Kidney epithelial cell (primary cell): ENCODE measurements around the gene ALOX15B. TPM values are rescaled to one million over a fixed set of nuclear protein-coding genes. Genes with fewer than 3 reads are reported as not detected.

Source experiments
- DNase-seq: peaks from one replicate; pipeline ENCODE4 v3.0.0-alpha.2; 2010; ENCODE audit warnings: low read depth
- H3K27me3 ChIP-seq: 2 replicates; pipeline ENCODE4 v1.6.0; 2011; ENCODE audit warnings: low read length; ENCODE audit not compliant: control insufficient read depth, insufficient read depth
- H3K36me3 ChIP-seq: 2 replicates; pipeline ENCODE4 v1.5.1; 2011; ENCODE audit warnings: low read length; ENCODE audit not compliant: control insufficient read depth, insufficient read depth
- H3K4me3 ChIP-seq: 2 replicates; pipeline ENCODE4 v1.5.1; 2011; ENCODE audit warnings: low read depth, mild to moderate bottlenecking, control low read depth, low read length
- total RNA-seq: library from RNA; depleted of rRNA; stranded (reverse); fragments of >200 nt; gene quantifications from 2 replicates; pipeline ENCODE4 v1.2.3, GENCODE V29; 2015
- TF ChIP-seq, protein P1 (sequence below): IDR thresholded peaks from 2 replicates; pipeline ENCODE4 v1.5.1; 2011; ENCODE audit warnings: mild to moderate bottlenecking, moderate library complexity, low read length, control low read depth, inconsistent platforms; ENCODE audit not compliant: insufficient read depth, poor library complexity, severe bottlenecking

The ALOX15B gene
- total RNA-seq, 1 donor from 2014 or later, result 0.29 TPM

- Histone ChIP-seq H3K27me3 (peaks cover 16% of the 10 kb centered on the region), H3K4me3 (no peak overlapping the region), H3K36me3 (no peaks in the 10 kb centered on the region)
- no peak for DNase-seq
- TF ChIP-seq, protein P1, sequence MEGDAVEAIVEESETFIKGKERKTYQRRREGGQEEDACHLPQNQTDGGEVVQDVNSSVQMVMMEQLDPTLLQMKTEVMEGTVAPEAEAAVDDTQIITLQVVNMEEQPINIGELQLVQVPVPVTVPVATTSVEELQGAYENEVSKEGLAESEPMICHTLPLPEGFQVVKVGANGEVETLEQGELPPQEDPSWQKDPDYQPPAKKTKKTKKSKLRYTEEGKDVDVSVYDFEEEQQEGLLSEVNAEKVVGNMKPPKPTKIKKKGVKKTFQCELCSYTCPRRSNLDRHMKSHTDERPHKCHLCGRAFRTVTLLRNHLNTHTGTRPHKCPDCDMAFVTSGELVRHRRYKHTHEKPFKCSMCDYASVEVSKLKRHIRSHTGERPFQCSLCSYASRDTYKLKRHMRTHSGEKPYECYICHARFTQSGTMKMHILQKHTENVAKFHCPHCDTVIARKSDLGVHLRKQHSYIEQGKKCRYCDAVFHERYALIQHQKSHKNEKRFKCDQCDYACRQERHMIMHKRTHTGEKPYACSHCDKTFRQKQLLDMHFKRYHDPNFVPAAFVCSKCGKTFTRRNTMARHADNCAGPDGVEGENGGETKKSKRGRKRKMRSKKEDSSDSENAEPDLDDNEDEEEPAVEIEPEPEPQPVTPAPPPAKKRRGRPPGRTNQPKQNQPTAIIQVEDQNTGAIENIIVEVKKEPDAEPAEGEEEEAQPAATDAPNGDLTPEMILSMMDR, result no peak
These were observed 56.5 kb downstream of the ALOX15B start for GRCh38 chr17:8095361-8095760.

DNA sequence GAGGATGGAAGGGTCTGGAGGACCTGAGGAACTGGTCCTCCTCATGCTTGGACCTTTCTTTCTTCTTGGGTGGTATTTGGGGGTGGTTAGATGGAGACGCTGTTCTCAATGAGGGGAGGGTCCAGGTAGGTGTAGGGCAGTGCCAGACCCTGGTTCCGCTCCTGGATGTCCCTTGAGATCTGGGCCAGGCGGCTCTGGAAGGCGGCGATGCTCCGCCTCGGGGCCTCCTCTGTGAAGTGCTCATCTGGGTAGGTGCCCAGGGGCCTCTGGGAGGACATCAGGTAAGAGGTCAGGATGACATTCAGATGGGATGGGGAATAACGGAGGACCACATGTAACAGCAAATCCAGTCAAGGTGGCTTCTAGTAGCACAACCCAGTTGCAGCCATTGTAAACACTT lies 57.7 kb downstream of the ALOX15B start:
- no peak overlapping the region for H3K4me3 ChIP-seq
- TF ChIP-seq, protein P1, result no peak
- no peaks in the 10 kb centered on the region for H3K36me3 ChIP-seq
- peaks cover 7% of the 10 kb centered on the region for H3K27me3 ChIP-seq
- no peak for DNase-seq

Other genes with a start within 250 kb of the ALOX15B start
- 15.6 and 20.4 TPM in 2 replicates for gene KDM6B, start 204.8 kb upstream of the ALOX15B start, total RNA-seq
- gene TMEM88, start 184.0 kb upstream of the ALOX15B start, total RNA-seq, result 3.5 and 4.3 TPM in 2 replicates
- gene NAA38, start 181.5 kb upstream of the ALOX15B start, total RNA-seq, result 50.5 and 51.0 TPM in 2 replicates
- gene CYB5D1, start 181.1 kb upstream of the ALOX15B start, total RNA-seq, result 5.3 and 7.4 TPM in 2 replicates
- 36.2 and 42.4 TPM in 2 replicates for gene CHD3, start 150.3 kb upstream of the ALOX15B start, total RNA-seq
- 1.5 and 3.9 TPM in 2 replicates for gene RNF227, start 122.8 kb upstream of the ALOX15B start, total RNA-seq
- 0.29 and 0.62 TPM in 2 replicates for gene KCNAB3, start 109.2 kb upstream of the ALOX15B start, total RNA-seq
- 45.5 and 51.6 TPM in 2 replicates for gene TRAPPC1, start 107.1 kb upstream of the ALOX15B start, total RNA-seq
- gene CNTROB, start 106.9 kb upstream of the ALOX15B start, total RNA-seq, result 19.2 and 20.1 TPM in 2 replicates
- gene GUCY2D, start 36.4 kb upstream of the ALOX15B start, total RNA-seq, result 0.07 TPM in 1 of 2 replicates, not detected in the other
- 0.08 and 1.2 TPM in 2 replicates for gene ALOX12B, start 48.7 kb downstream of the ALOX15B start, total RNA-seq
- gene ALOXE3, start 79.5 kb downstream of the ALOX15B start, total RNA-seq, result 0.75 and 2.5 TPM in 2 replicates
- gene HES7, start 85.0 kb downstream of the ALOX15B start, total RNA-seq, result 1.8 TPM in 1 of 2 replicates, not detected in the other
- 11.0 and 19.4 TPM in 2 replicates for gene PER1, start 113.3 kb downstream of the ALOX15B start, total RNA-seq
- 7.0 and 8.0 TPM in 2 replicates for gene VAMP2, start 123.9 kb downstream of the ALOX15B start, total RNA-seq
- 10.0 and 14.7 TPM in 2 replicates for gene TMEM107, start 137.3 kb downstream of the ALOX15B start, total RNA-seq
- gene BORCS6, start 151.1 kb downstream of the ALOX15B start, total RNA-seq, result 13.3 and 16.1 TPM in 2 replicates
- 11.6 and 21.6 TPM in 2 replicates for gene AURKB, start 171.5 kb downstream of the ALOX15B start, total RNA-seq
- 7.8 and 14.1 TPM in 2 replicates for gene CTC1, start 209.0 kb downstream of the ALOX15B start, total RNA-seq
- gene PFAS, start 210.2 kb downstream of the ALOX15B start, total RNA-seq, result 33.5 and 34.3 TPM in 2 replicates
- gene RANGRF, start 249.6 kb downstream of the ALOX15B start, total RNA-seq, result 27.2 and 30.0 TPM in 2 replicates